HFF-Myc (cell line): Measurements from ENCODE around the gene TSPAN9.

Source experiments
- DNase-seq: peaks from one replicate; pipeline ENCODE4 v3.0.0-alpha.2; 2011; ENCODE audit warnings: low read depth; ENCODE audit errors: extremely low read depth
- H3K4me3 ChIP-seq: replicated peaks from 2 replicates; pipeline ENCODE4 v1.5.1; 2011; ENCODE audit warnings: low read depth, mild to moderate bottlenecking, control low read depth, low read length
- CTCF ChIP-seq: IDR thresholded peaks from 2 replicates; pipeline ENCODE4 v1.5.1; 2012; ENCODE audit warnings: mild to moderate bottlenecking, low read depth, low read length, control low read depth; ENCODE audit errors: missing control alignments

The TSPAN9 gene

GRCh38 chr12:3186546-3187215 lies 109.5 kb downstream of the TSPAN9 start:
- DNase-seq, result no peak
- TF ChIP-seq CTCF, result no peak
- H3K4me3 ChIP-seq, result no peak overlapping the region

- no peak overlapping the region for H3K4me3 ChIP-seq
- no peak for DNase-seq
- TF ChIP-seq CTCF, result no peak
These were observed 110.9 kb downstream of the TSPAN9 start for GRCh38 chr12:3187846-3188770.

DNA sequence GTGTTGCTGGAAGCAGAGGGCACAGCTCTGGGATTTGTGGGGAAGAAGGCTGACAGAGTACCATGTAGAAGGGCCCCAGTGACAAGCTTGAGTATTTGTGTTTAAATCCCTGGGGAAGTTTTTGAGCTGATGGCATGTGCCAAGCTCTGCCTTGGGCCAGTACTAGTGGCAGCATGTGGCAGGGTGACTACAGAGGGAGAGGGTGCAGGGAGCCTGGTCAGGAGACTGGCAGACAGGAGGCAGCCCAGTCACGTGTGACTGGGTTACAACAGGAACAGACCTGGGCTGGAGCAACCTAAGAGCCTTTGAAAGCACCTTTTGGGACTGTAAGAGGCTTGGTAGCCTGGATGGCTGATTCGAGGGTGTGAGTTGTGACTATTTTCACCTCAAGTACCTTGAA lies 112.1 kb downstream of the TSPAN9 start:
- DNase-seq, result no peak
- no peak overlapping the region for H3K4me3 ChIP-seq
- no peak for TF ChIP-seq CTCF

DNA sequence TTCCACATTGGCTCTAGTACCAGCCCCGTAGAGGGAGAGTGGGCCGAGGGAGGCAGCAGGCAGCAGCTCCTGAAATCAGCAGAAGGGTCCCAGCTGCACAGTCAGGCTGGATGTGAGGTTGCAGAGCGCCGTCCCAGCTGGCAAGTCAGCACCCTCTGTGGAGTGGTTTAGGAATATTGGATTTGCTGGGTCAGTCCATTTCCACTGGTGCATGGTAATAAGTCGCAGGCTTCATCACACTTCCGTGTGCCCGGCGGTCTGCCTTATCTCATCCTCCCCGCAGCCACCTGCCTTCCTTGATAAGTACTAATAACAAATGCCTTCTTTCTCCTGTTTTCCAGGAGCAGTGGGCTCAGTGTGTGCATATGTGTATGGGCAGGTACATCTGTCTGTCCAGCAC lies 112.9 kb downstream of the TSPAN9 start:
- DNase-seq, result no peak
- H3K4me3 ChIP-seq, result no peak overlapping the region
- no peak for TF ChIP-seq CTCF

GRCh38 chr12:3191450-3191849 lies 114.3 kb downstream of the TSPAN9 start:
- H3K4me3 ChIP-seq, result no peak overlapping the region
- no peak for TF ChIP-seq CTCF

DNA sequence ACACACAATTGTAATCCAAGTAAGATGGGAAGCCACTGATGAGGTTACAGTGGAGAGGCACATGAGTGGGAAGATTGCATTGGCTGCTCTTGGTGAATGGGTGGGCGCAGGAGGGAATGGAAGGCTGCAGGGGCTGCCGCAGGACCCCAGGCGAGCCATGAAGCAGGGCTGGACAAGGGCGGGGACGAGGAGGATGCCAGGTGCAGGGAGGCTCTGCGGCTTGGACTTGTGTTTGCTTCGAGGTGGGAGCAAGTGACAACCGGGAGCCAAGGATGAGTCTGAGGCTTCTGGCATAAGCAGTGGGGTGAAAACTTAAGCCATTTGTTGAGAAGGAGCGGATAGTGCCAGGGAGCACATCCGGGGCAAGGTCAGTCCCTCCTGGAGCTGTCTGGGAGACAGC lies 115.0 kb downstream of the TSPAN9 start:
- no peak overlapping the region for H3K4me3 ChIP-seq
- no peak for TF ChIP-seq CTCF
- no peak for DNase-seq

More at GRCh38 chr12:3191450-3191849, 114.3 kb downstream of the TSPAN9 start:
- no peak for DNase-seq
